GM12892 (cell line): ENCODE measurements around the gene GPSM3.
"Not testable (repeated sequence)": the region's sequence is repeated elsewhere in the genome, so short reads cannot be mapped to it uniquely, and the experiment has no call there.

Experiments used
- DNase-seq: peaks from one replicate; pipeline ENCODE4 v3.0.0; 2011; ENCODE audit not compliant: insufficient read length
- FAIRE-seq: peaks from 2 replicates; lab custom pipeline; 2011; peaks lifted over from hg19 to GRCh38; lab: Jason Lieb, UNC
- POLR2A ChIP-seq: IDR thresholded peaks from 2 replicates; pipeline ENCODE4 v1.6.1; 2011; ENCODE audit warnings: low read depth, low read length, control low read depth
- POLR2AphosphoS5 ChIP-seq: IDR thresholded peaks from 2 replicates; pipeline ENCODE4 v1.6.1; 2011; ENCODE audit warnings: low read depth, low read length, control low read depth
- TAF1 ChIP-seq: IDR thresholded peaks from 2 replicates; pipeline ENCODE4 v1.6.1; 2011; ENCODE audit warnings: low read depth, mild to moderate bottlenecking, control low read depth, low read length, borderline replicate concordance

GPSM3 gene

GRCh38 chr6:32189742-32190053 lies 2.7 kb downstream of the GPSM3 start:
- TF ChIP-seq POLR2AphosphoS5 (no peak), POLR2A (no peak), TAF1 (no peak)
- no peak for FAIRE-seq
- DNase-seq, result no peak

- no peak for TF ChIP-seq TAF1
- FAIRE-seq (no peak), DNase-seq (no peak)
Measured at GRCh38 chr6:32189069-32189741, 3.2 kb downstream of the GPSM3 start.

GRCh38 chr6:32188381-32189068 lies 3.9 kb downstream of the GPSM3 start:
- DNase-seq (no peak), FAIRE-seq (no peak)
- TF ChIP-seq TAF1 (no peak), POLR2AphosphoS5 (no peak), POLR2A (no peak)

- not testable (repeated sequence) for DNase-seq, FAIRE-seq
Measured at GRCh38 chr6:32187725-32188380, 4.6 kb downstream of the GPSM3 start.

GRCh38 chr6:32187009-32187709 lies 5.3 kb downstream of the GPSM3 start:
- FAIRE-seq (no peak), DNase-seq (no peak)
- no peak for TF ChIP-seq TAF1
- no peak for TF ChIP-seq POLR2AphosphoS5
- TF ChIP-seq POLR2A, result no peak

GRCh38 chr6:32186151-32186840 lies 6.1 kb downstream of the GPSM3 start:
- FAIRE-seq, result peak; percentile 14
- DNase-seq, result not testable (repeated sequence)

GRCh38 chr6:32185681-32186131 lies 6.7 kb downstream of the GPSM3 start:
- not testable (repeated sequence) for DNase-seq

GRCh38 chr6:32184084-32184640 lies 8.3 kb downstream of the GPSM3 start, which contains the start of gene AGER:
Gene AGER, minus strand, starts transcription at chr6:32184253. Its CDS starts 31 bp downstream, at chr6:32184222.
- FAIRE-seq (no peak), DNase-seq (no peak)
- TF ChIP-seq TAF1, result no peak
- peak; percentile 71 for TF ChIP-seq POLR2AphosphoS5
- peak; percentile 36; the same call in 1 of the 2 replicates for TF ChIP-seq POLR2A

More at GRCh38 chr6:32185681-32186131, 6.7 kb downstream of the GPSM3 start:
- peak; percentile 84 for FAIRE-seq

- TF ChIP-seq POLR2AphosphoS5 (no peak), POLR2A (no peak), TAF1 (no peak)
- no peak for DNase-seq
- no peak for FAIRE-seq
Measured at GRCh38 chr6:32183483-32184083, 8.9 kb downstream of the GPSM3 start.

- TF ChIP-seq POLR2AphosphoS5 (no peak), POLR2A (no peak), TAF1 (no peak)
- DNase-seq, result no peak
- FAIRE-seq, result no peak
Measured at GRCh38 chr6:32183030-32183429, 9.4 kb downstream of the GPSM3 start.

- FAIRE-seq (no peak), DNase-seq (no peak)
- no peak for TF ChIP-seq POLR2A
- no peak for TF ChIP-seq TAF1
- TF ChIP-seq POLR2AphosphoS5, result no peak
Measured at GRCh38 chr6:32182555-32182981, 9.9 kb downstream of the GPSM3 start.
